ENCODE measurements around the gene TNRC6C.
A peak's percentile ranks its signal among the peaks of the same experiment; 100 is the strongest.

TNRC6C gene

GRCh38 chr17:78141437-78142118 lies 183.1 kb downstream of the TNRC6C start:
- no peak overlapping the region for H3K4me3 ChIP-seq (ENCODE audit: control insufficient read depth, low read depth, low read length)
- TF ChIP-seq CTCF (IDR thresholded peaks at IDR 0.05; ENCODE audit: control insufficient read depth, insufficient read depth, low read depth, low read length, missing control alignments) = no peak
- DNase-seq (ENCODE audit: low read depth) = no peak

- DNase-seq (ENCODE audit: low read depth) = no peak
- H3K4me3 ChIP-seq (ENCODE audit: control insufficient read depth, low read depth, low read length) = no peak overlapping the region
- TF ChIP-seq CTCF (IDR thresholded peaks at IDR 0.05; ENCODE audit: control insufficient read depth, insufficient read depth, low read depth, low read length, missing control alignments) = no peak
Observed at GRCh38 chr17:78142119-78142861, 183.8 kb downstream of the TNRC6C start.

GRCh38 chr17:78143214-78144146 lies 185.0 kb downstream of the TNRC6C start:
- TF ChIP-seq CTCF (IDR thresholded peaks at IDR 0.05; ENCODE audit: control insufficient read depth, insufficient read depth, low read depth, low read length, missing control alignments) = no peak
- no peak overlapping the region for H3K4me3 ChIP-seq (ENCODE audit: control insufficient read depth, low read depth, low read length)
- no peak for DNase-seq (ENCODE audit: low read depth)

- peak; percentile 14 for DNase-seq (ENCODE audit: low read depth)
- no peak overlapping the region for H3K4me3 ChIP-seq (ENCODE audit: control insufficient read depth, low read depth, low read length)
- no peak for TF ChIP-seq CTCF (IDR thresholded peaks at IDR 0.05; ENCODE audit: control insufficient read depth, insufficient read depth, low read depth, low read length, missing control alignments)
Observed at GRCh38 chr17:78144147-78144719, 185.7 kb downstream of the TNRC6C start.

GRCh38 chr17:78144736-78145641 lies 186.5 kb downstream of the TNRC6C start:
- no peak overlapping the region for H3K4me3 ChIP-seq (ENCODE audit: control insufficient read depth, low read depth, low read length)
- DNase-seq (ENCODE audit: low read depth) = no peak
- no peak for TF ChIP-seq CTCF (IDR thresholded peaks at IDR 0.05; ENCODE audit: control insufficient read depth, insufficient read depth, low read depth, low read length, missing control alignments)
